GM20000 (cell line): ENCODE results near the gene CCDC24.

Experiments used
- DNase-seq: peaks from one replicate; pipeline ENCODE4 v3.0.0; 2012; ENCODE audit warnings: low spot score
- TF ChIP-seq, protein P1 (sequence below): IDR thresholded peaks from 2 replicates; pipeline ENCODE4 v1.5.1; 2012; ENCODE audit warnings: mild to moderate bottlenecking, control low read depth; ENCODE audit errors: extremely low read depth, missing control alignments

Gene CCDC24

DNA sequence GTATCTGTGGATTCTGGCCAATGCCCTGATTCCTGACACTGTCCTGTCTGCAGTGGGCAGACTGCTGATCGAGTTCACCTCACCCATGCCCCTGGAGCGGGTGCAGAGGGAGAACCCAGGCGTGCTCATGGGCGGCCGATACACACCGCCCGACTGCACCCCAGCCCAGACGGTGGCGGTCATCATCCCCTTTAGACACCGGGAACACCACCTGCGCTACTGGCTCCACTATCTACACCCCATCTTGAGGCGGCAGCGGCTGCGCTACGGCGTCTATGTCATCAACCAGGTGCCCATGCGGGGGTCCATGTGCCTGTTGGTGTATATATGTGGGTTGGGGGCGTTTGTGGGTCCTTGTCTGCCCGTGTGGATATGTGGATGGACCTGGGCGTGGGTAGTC lies 9.8 kb upstream of the CCDC24 start:
- TF ChIP-seq, protein P1, sequence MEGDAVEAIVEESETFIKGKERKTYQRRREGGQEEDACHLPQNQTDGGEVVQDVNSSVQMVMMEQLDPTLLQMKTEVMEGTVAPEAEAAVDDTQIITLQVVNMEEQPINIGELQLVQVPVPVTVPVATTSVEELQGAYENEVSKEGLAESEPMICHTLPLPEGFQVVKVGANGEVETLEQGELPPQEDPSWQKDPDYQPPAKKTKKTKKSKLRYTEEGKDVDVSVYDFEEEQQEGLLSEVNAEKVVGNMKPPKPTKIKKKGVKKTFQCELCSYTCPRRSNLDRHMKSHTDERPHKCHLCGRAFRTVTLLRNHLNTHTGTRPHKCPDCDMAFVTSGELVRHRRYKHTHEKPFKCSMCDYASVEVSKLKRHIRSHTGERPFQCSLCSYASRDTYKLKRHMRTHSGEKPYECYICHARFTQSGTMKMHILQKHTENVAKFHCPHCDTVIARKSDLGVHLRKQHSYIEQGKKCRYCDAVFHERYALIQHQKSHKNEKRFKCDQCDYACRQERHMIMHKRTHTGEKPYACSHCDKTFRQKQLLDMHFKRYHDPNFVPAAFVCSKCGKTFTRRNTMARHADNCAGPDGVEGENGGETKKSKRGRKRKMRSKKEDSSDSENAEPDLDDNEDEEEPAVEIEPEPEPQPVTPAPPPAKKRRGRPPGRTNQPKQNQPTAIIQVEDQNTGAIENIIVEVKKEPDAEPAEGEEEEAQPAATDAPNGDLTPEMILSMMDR, result no peak
- no peak for DNase-seq

- DNase-seq, result no peak
- TF ChIP-seq, protein P1, result no peak
These were observed 9.2 kb upstream of the CCDC24 start for GRCh38 chr1:43982241-43982640.

DNA sequence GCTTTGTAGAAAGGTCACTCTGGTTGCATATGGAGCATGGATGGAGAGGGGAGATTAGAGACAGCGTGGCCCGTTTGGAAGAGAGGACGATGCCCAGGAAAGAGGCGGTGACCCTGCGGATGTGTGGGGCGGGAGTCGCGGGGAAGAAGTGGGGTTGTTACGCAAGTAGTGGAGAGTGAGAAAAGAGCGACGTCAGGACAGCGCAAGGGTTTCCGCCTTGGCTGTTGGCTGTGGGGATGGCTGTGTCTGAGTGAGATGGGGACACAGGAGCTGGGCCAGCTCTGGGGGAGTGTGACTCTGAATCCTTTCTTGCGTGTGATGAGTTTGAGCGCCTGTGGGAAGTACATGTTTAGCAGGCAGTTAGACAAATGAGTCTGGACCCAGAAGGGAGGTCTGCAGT lies 8.6 kb upstream of the CCDC24 start:
- DNase-seq, result no peak
- TF ChIP-seq, protein P1, result no peak

- TF ChIP-seq, protein P1, result no peak
- no peak for DNase-seq
These were observed 8.0 kb upstream of the CCDC24 start for GRCh38 chr1:43983253-43983899.

GRCh38 chr1:43984855-43985254 lies 6.5 kb upstream of the CCDC24 start:
- no peak for DNase-seq
- TF ChIP-seq, protein P1, result no peak

DNA sequence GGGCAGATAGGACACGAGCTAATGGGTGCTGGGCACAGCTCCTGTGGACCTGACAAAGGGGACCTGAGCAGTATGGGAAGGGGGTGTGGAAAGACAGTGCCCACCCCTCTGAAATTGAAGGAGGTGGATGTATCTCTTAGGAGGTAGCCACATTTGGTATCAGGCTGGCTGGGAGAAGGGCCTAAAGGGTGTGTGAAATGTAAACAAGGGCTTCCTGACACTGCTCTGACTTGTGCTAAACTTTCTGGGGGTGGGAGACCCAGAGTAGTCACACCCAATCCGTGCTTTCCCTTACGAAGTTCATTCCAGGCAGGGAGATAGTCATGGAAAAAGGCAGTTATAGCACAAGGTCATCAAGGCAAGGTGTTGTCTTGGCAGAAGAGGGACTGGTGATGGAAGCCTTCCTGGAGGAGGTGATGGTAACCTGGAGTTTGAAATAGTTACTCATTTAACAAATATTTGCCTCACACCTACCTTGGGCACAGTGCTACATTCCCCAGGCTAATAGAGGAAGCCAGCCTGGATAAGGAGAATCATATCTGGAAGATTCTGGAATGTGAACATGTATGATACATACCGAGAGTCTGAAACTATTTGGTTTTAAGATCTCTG lies 5.3 kb upstream of the CCDC24 start:
- no peak for DNase-seq
- TF ChIP-seq, protein P1, result no peak

- no peak for DNase-seq
These were observed 4.7 kb upstream of the CCDC24 start for GRCh38 chr1:43986712-43987111.

More at GRCh38 chr1:43986712-43987111, 4.7 kb upstream of the CCDC24 start:
- TF ChIP-seq, protein P1, result no peak
